NCI-H524 (cell line): Measurements from ENCODE around the gene SLC6A17.

ENCODE experiments used
- DNase-seq, 2 experiments: peaks; one replicate each; lab custom pipeline; 2025; lab: John Stamatoyannopoulos, UW

SLC6A17 gene

GRCh38 chr1:110150330-110151174 lies at the start of gene SLC6A17:
Gene SLC6A17 (plus strand): TSS chr1:110150494. CDS start chr1:110166930, 16,436 bp downstream.
- DNase-seq: peak; percentile 9 to 50

- no peak for DNase-seq
Observed at GRCh38 chr1:110102081-110102480, 48.2 kb upstream of the SLC6A17 start.

- DNase-seq: peak; percentile 15 to 68
Observed at GRCh38 chr1:110106013-110106941, 44.0 kb upstream of the SLC6A17 start.

- no peak for DNase-seq
Observed at GRCh38 chr1:110107867-110108469, 42.3 kb upstream of the SLC6A17 start.

- DNase-seq: no peak
Observed at GRCh38 chr1:110111081-110111480, 39.2 kb upstream of the SLC6A17 start.

GRCh38 chr1:110112143-110112542 lies 38.2 kb upstream of the SLC6A17 start, which contains the start of gene UBL4B:
Gene UBL4B (plus strand): TSS chr1:110112443. CDS start chr1:110112535, 92 bp downstream.
- no peak for DNase-seq

GRCh38 chr1:110112656-110113055 lies 37.6 kb upstream of the SLC6A17 start:
- DNase-seq: peak in 1 of 2 experiments; percentile 49

GRCh38 chr1:110113551-110113950 lies 36.7 kb upstream of the SLC6A17 start:
- DNase-seq: no peak

- no peak for DNase-seq
Observed at GRCh38 chr1:110114173-110114572, 36.1 kb upstream of the SLC6A17 start.

- DNase-seq: no peak
Observed at GRCh38 chr1:110114784-110115183, 35.5 kb upstream of the SLC6A17 start.

- no peak for DNase-seq
Observed at GRCh38 chr1:110118636-110119396, 31.5 kb upstream of the SLC6A17 start.

GRCh38 chr1:110119843-110120242 lies 30.5 kb upstream of the SLC6A17 start:
- DNase-seq: peak; percentile 12 to 72

- no peak for DNase-seq
Observed at GRCh38 chr1:110120960-110121561, 29.2 kb upstream of the SLC6A17 start.

- no peak for DNase-seq
Observed at GRCh38 chr1:110123224-110123623, 27.1 kb upstream of the SLC6A17 start.

- DNase-seq: no peak
Observed at GRCh38 chr1:110125810-110126209, 24.5 kb upstream of the SLC6A17 start.

- no peak for DNase-seq
Observed at GRCh38 chr1:110130113-110130591, 20.1 kb upstream of the SLC6A17 start.

- DNase-seq: peak in 1 of 2 experiments; percentile 21
Observed at GRCh38 chr1:110130989-110131388, 19.3 kb upstream of the SLC6A17 start.

- DNase-seq: no peak
Observed at GRCh38 chr1:110132682-110133081, 17.6 kb upstream of the SLC6A17 start.

GRCh38 chr1:110133436-110133835 lies 16.9 kb upstream of the SLC6A17 start:
- DNase-seq: no peak

GRCh38 chr1:110134050-110134595 lies 16.2 kb upstream of the SLC6A17 start:
- no peak for DNase-seq
